ENCODE measurements around the gene C1GALT1.
A peak's percentile ranks its signal among the peaks of the same experiment; 100 is the strongest.

The C1GALT1 gene

GRCh38 chr7:7201578-7202374 is 19.4 kb downstream of the C1GALT1 start:
- peak; percentile 89 for DNase-seq (ENCODE audit: low read depth, low spot score)

GRCh38 chr7:7202375-7202720 is 20.0 kb downstream of the C1GALT1 start:
- DNase-seq (ENCODE audit: low read depth, low spot score), result no peak

GRCh38 chr7:7203813-7204575 is 21.6 kb downstream of the C1GALT1 start:
- no peak for DNase-seq (ENCODE audit: low read depth, low spot score)

GRCh38 chr7:7207876-7208275 is 25.5 kb downstream of the C1GALT1 start:
- DNase-seq (ENCODE audit: low read depth, low spot score), result no peak

- peak; percentile 50 for DNase-seq (ENCODE audit: low read depth, low spot score)
These were observed 26.2 kb downstream of the C1GALT1 start for GRCh38 chr7:7208520-7208919.

GRCh38 chr7:7209412-7210050 is 27.2 kb downstream of the C1GALT1 start:
- DNase-seq (ENCODE audit: low read depth, low spot score), result peak; percentile 28

- DNase-seq (ENCODE audit: low read depth, low spot score), result peak; percentile 94
These were observed 28.3 kb downstream of the C1GALT1 start for GRCh38 chr7:7210475-7211237.

GRCh38 chr7:7212612-7213011 is 30.3 kb downstream of the C1GALT1 start:
- DNase-seq (ENCODE audit: low read depth, low spot score), result no peak

GRCh38 chr7:7214398-7215347 is 32.3 kb downstream of the C1GALT1 start:
- no peak for DNase-seq (ENCODE audit: low read depth, low spot score)

- DNase-seq (ENCODE audit: low read depth, low spot score), result no peak
These were observed 33.9 kb downstream of the C1GALT1 start for GRCh38 chr7:7216279-7216678.

- DNase-seq (ENCODE audit: low read depth, low spot score), result no peak
These were observed 36.9 kb downstream of the C1GALT1 start for GRCh38 chr7:7219216-7219615.

GRCh38 chr7:7220821-7221220 is 38.5 kb downstream of the C1GALT1 start:
- no peak for DNase-seq (ENCODE audit: low read depth, low spot score)

GRCh38 chr7:7221599-7222038 is 39.3 kb downstream of the C1GALT1 start:
- DNase-seq (ENCODE audit: low read depth, low spot score), result peak; percentile 74

GRCh38 chr7:7223250-7223649 is 40.9 kb downstream of the C1GALT1 start:
- no peak for DNase-seq (ENCODE audit: low read depth, low spot score)

- DNase-seq (ENCODE audit: low read depth, low spot score), result no peak
These were observed 44.1 kb downstream of the C1GALT1 start for GRCh38 chr7:7226407-7226806.

- DNase-seq (ENCODE audit: low read depth, low spot score), result no peak
These were observed 46.1 kb downstream of the C1GALT1 start for GRCh38 chr7:7228472-7228871.

GRCh38 chr7:7228967-7229366 is 46.6 kb downstream of the C1GALT1 start:
- DNase-seq (ENCODE audit: low read depth, low spot score), result no peak

- no peak for DNase-seq (ENCODE audit: low read depth, low spot score)
These were observed 48.7 kb downstream of the C1GALT1 start for GRCh38 chr7:7231000-7231399.

- no peak for DNase-seq (ENCODE audit: low read depth, low spot score)
These were observed 49.5 kb downstream of the C1GALT1 start for GRCh38 chr7:7231865-7232264.

GRCh38 chr7:7235347-7235746 is 53.0 kb downstream of the C1GALT1 start:
- no peak for DNase-seq (ENCODE audit: low read depth, low spot score)

GRCh38 chr7:7236041-7236440 is 53.7 kb downstream of the C1GALT1 start:
- DNase-seq (ENCODE audit: low read depth, low spot score), result no peak

All from ELF-1 (cell line).